GM18907 (cell line): Measurements from ENCODE around the gene HIGD1C.
"Not testable (repeated sequence)": the region's sequence is repeated elsewhere in the genome, so short reads cannot be mapped to it uniquely, and the experiment has no call there.

Experiments used
- ATAC-seq: cut with Tn5 transposase; IDR thresholded peaks from one replicate; pipeline ENCODE4 v1.9.1; 2021; ENCODE audit warnings: mild to moderate bottlenecking, moderate library complexity; ENCODE audit not compliant: unreplicated experiment

HIGD1C gene

DNA sequence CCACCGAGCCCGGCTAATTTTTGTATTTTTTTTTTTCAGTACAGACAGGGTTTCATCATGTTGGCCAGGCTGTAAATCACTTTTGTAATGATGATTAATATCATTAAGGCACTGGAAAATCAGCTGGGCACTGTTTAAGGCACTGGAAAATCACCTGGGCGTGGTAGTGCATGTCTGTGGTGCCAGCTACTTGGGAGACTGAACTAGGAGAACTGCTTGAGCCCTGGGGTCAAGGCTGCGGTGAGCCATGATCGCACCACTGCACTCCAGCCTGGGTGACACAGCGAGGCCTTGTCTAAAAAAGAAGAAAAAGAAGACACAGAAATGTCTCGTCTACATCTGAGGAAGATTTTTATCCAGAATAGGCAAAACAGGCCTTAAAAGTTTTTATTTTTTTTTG is 61.1 kb downstream of the HIGD1C start:
- no peak for ATAC-seq

DNA sequence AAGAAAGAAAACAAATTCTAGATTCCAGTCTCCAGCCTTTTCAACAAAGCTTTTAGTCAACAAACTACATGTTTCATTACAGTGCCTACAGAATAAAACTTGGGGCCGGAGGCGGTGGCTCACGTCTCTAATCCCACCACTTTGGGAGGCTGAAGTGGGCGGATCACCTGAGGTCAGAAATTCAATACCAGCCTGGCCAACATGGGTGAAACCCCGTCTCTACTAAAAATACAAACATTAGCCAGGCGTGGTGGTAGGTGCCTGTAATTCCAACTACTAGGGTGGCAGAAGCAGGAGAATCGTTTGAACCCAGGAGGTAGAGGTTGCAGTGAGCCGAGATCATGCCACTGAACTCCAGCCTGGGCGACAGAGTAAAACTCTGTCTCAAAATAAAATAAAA is 62.1 kb downstream of the HIGD1C start:
- ATAC-seq: not testable (repeated sequence)

DNA sequence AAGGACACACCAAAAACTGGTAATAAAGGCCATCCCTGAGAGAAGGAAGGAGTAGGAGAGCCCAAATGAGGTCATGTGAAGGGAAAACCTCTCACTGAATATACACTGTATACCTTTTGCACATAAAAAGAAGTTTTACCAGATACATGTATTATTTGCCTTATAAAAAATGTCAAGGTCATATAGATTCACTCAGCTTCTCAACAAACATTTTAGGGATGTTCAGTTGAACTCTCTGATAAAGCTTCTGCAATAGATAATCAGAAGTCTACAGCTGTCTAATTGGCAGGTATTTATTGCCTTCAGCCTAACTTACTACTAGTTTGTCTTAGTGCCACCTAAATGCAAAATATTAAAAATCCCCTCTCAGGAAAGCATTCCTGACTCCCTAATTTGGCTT is 65.1 kb downstream of the HIGD1C start:
- no peak for ATAC-seq

DNA sequence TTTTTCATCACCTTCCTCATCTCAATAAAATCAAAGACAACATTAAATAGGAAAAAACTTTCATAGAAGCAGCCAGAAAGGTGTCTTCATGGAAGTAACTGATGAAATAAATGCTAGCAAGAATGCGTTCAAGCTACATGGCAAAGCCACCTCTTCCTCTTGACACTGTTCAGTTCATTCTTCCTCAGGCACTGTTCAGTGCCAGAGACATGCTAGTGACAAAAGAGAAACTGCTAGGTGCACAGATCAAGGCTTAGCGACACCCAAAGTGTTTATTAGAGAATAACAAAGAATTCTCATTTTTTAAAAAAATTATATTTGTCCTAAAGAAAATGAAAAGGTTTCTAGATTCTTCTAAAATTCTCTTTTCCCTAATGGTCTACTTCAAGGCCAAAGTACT is 66.6 kb downstream of the HIGD1C start:
- ATAC-seq: no peak

DNA sequence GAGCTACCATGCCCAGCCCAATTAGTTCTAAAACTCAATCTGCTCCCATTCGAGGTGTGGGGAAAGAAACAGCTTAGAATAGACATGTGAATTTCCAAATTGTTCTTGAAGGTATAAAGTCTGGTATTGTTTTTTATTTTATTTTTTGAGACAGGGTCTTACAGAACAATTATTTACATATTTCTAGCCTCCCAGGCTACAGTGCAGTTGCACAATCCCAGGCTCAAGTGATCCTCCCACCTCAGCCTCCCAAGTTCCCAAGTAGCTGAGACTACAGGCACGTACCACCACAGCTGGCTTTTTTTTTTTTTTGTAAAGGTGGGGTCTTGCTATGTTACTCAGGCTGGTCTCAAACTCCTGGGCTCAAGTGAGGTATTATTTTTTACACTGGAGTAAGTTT is 67.6 kb downstream of the HIGD1C start:
- no peak for ATAC-seq
